Ishikawa (cell line): ENCODE data around the gene KRT13.

Source experiments
- CEBPB ChIP-seq: IDR thresholded peaks from 2 replicates; pipeline ENCODE4 v1.6.1; 2012
- CREB1 ChIP-seq: IDR thresholded peaks from 2 replicates; pipeline ENCODE4 v1.6.1; 2012; ENCODE audit warnings: low read depth
- EGR1 ChIP-seq: IDR thresholded peaks from 2 replicates; pipeline ENCODE4 v1.6.1; 2012
- EP300 ChIP-seq: IDR thresholded peaks from 2 replicates; pipeline ENCODE4 v1.6.1; 2012; ENCODE audit warnings: borderline replicate concordance
- FOXM1 ChIP-seq: IDR thresholded peaks from 2 replicates; pipeline ENCODE4 v1.6.1; 2012; ENCODE audit warnings: low read depth, borderline replicate concordance
- NFIC ChIP-seq: IDR thresholded peaks from 2 replicates; pipeline ENCODE4 v1.6.1; 2012
- RAD21 ChIP-seq: IDR thresholded peaks from 2 replicates; pipeline ENCODE4 v1.6.1; 2012; ENCODE audit warnings: low read depth
- TAF1 ChIP-seq: IDR thresholded peaks from 2 replicates; pipeline ENCODE4 v1.6.1; 2012; ENCODE audit warnings: low read depth, mild to moderate bottlenecking
- TCF12 ChIP-seq: IDR thresholded peaks from 2 replicates; pipeline ENCODE4 v1.6.1; 2012; ENCODE audit warnings: low read depth
- TEAD4 ChIP-seq: IDR thresholded peaks from 2 replicates; pipeline ENCODE4 v1.6.1; 2012
- YY1 ChIP-seq: IDR thresholded peaks from 2 replicates; pipeline ENCODE4 v1.6.1; 2012; ENCODE audit warnings: low read depth
- ZBTB7A ChIP-seq: IDR thresholded peaks from 2 replicates; pipeline ENCODE4 v1.6.1; 2012; ENCODE audit warnings: low read depth
- TF ChIP-seq, protein P1 (sequence below): IDR thresholded peaks from 2 replicates; pipeline ENCODE4 v1.6.1; 2012
- TF ChIP-seq, protein P2 (sequence below): IDR thresholded peaks from 2 replicates; pipeline ENCODE4 v1.6.1; 2012; ENCODE audit warnings: low read depth, mild to moderate bottlenecking
- TF ChIP-seq, protein P3 (sequence below): IDR thresholded peaks from 2 replicates; pipeline ENCODE4 v1.6.1; 2012

KRT13 gene

DNA sequence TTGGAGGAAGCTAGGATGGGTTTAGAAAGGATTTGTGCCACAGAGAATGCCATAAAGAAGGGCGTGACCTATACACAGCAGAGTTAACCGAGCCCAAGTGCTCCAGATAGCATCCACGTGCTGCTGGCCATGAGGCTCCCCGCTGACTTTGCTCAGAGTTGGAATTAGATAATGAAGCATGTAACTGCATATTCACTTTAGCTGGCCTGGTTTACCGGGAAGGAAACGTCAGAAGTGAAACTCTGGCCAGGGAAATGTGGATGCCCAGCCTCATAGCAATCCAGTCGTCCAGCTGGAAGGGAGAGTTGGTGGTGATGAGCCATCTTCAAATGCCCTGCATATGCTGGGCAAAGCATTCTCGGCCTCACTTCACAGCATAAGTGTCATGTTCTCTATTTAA lies 30.5 kb downstream of the KRT13 start:
- TF ChIP-seq FOXM1 (no peak), EGR1 (no peak), NFIC (no peak), YY1 (no peak), CREB1 (no peak), EP300 (no peak), TEAD4 (no peak), ZBTB7A (no peak), TAF1 (no peak), TCF12 (no peak), CEBPB (no peak), RAD21 (no peak)
- TF ChIP-seq, protein P1, sequence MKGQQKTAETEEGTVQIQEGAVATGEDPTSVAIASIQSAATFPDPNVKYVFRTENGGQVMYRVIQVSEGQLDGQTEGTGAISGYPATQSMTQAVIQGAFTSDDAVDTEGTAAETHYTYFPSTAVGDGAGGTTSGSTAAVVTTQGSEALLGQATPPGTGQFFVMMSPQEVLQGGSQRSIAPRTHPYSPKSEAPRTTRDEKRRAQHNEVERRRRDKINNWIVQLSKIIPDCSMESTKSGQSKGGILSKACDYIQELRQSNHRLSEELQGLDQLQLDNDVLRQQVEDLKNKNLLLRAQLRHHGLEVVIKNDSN: no peak
- TF ChIP-seq, protein P2, sequence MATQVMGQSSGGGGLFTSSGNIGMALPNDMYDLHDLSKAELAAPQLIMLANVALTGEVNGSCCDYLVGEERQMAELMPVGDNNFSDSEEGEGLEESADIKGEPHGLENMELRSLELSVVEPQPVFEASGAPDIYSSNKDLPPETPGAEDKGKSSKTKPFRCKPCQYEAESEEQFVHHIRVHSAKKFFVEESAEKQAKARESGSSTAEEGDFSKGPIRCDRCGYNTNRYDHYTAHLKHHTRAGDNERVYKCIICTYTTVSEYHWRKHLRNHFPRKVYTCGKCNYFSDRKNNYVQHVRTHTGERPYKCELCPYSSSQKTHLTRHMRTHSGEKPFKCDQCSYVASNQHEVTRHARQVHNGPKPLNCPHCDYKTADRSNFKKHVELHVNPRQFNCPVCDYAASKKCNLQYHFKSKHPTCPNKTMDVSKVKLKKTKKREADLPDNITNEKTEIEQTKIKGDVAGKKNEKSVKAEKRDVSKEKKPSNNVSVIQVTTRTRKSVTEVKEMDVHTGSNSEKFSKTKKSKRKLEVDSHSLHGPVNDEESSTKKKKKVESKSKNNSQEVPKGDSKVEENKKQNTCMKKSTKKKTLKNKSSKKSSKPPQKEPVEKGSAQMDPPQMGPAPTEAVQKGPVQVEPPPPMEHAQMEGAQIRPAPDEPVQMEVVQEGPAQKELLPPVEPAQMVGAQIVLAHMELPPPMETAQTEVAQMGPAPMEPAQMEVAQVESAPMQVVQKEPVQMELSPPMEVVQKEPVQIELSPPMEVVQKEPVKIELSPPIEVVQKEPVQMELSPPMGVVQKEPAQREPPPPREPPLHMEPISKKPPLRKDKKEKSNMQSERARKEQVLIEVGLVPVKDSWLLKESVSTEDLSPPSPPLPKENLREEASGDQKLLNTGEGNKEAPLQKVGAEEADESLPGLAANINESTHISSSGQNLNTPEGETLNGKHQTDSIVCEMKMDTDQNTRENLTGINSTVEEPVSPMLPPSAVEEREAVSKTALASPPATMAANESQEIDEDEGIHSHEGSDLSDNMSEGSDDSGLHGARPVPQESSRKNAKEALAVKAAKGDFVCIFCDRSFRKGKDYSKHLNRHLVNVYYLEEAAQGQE: no peak
- TF ChIP-seq, protein P3, sequence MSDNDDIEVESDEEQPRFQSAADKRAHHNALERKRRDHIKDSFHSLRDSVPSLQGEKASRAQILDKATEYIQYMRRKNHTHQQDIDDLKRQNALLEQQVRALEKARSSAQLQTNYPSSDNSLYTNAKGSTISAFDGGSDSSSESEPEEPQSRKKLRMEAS: no peak

DNA sequence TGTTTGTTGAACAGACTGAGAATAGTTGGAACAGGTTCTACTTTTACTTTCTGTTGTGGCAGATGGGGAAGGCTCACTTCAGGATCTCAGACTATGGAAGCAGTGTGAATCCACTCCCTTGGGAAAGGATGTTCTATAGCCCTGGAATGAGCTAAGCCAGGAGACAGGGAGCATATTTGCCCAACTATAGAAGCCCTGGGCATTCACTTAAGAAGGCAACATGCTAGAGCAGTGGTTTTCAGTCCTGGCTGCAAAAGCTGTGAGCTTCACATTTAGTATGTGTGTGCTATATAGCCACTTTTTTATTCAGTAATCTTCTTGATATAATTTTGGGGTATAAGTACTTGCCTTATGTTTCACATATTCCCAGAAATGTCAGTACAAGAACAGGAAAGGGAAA lies 37.1 kb downstream of the KRT13 start:
- TF ChIP-seq ZBTB7A: no peak
- no peak for TF ChIP-seq CREB1
- TF ChIP-seq NFIC: no peak
- no peak for TF ChIP-seq TCF12
- TF ChIP-seq EGR1: no peak
- no peak for TF ChIP-seq CEBPB
- no peak for TF ChIP-seq TAF1
- no peak for TF ChIP-seq EP300
- TF ChIP-seq, protein P3: no peak
- no peak for TF ChIP-seq RAD21
- TF ChIP-seq, protein P1: no peak
- TF ChIP-seq FOXM1: no peak

DNA sequence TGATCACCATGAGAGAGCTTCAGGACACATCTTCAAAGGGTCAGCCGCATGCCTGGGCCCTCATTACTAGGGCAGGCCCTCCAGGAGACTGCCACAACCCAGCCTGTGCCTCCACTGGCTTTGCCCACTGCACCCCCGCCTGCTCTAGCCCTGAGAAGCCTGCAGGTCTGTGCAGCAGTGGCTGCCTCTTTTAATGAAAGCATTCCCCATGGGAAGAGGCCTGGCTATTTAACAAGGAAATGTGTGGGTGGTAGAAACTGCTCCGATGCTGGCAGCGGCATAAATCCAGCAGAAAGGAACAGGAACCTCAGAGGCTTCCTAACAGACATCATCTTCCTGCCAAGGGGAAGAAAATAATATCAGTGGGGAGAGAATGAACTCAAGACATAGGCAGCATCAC lies 37.9 kb downstream of the KRT13 start:
- no peak for TF ChIP-seq TAF1
- no peak for TF ChIP-seq EP300
- TF ChIP-seq TEAD4: no peak
- no peak for TF ChIP-seq EGR1
- TF ChIP-seq, protein P3: no peak
- no peak for TF ChIP-seq CREB1
- TF ChIP-seq CEBPB: no peak

DNA sequence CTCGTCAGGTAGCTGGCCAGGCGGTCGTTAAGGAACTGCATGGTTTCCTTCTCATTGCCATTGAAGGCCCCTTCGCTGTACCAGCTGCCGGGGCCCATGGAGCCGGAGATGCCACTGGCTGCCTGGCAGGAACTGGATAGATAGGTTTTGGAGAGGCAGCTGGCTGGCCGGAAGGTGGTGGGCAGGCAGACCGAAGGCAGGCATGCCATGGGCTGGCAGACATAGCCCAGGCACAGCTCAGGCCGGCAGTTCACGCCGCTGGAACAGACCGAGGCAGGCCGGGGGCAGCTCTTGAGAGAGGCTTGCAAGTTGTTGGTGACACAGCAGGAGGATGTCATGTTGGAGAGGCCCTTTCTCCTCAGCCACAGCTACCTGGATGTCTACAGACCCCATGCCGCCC lies 38.4 kb downstream of the KRT13 start, which contains the start of gene KRT32:
Gene KRT32 (minus strand): TSS at position 399 of the 400 bp plus-strand sequence. CDS start 61 bp downstream, at position 338.
- no peak for TF ChIP-seq CEBPB
- TF ChIP-seq TEAD4: no peak
- TF ChIP-seq, protein P2: no peak
- TF ChIP-seq, protein P1: no peak
- TF ChIP-seq, protein P3: no peak
- TF ChIP-seq TAF1: no peak
- TF ChIP-seq EGR1: no peak
- no peak for TF ChIP-seq YY1

DNA sequence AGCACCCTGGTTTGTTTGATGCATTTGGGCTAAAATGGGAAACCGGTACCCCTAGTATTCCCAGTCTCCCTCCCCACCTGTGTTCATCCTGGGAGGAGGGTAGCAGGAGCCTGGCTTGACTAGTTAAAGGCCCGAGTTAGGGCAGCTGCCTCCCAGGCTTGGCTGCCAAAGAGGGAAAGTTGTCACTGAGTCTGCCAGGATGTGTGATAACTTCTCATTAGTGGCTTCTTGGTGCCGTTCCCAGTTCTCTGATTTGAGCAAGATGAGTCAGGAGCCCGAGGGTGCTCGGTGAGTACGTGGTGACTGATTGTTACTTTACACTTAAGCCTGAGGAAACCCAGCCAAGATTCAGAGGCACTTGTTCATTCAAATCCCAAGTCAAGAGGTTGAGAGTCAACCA lies 40.7 kb downstream of the KRT13 start:
- peak; percentile 53 for TF ChIP-seq NFIC
- TF ChIP-seq RAD21: no peak

DNA sequence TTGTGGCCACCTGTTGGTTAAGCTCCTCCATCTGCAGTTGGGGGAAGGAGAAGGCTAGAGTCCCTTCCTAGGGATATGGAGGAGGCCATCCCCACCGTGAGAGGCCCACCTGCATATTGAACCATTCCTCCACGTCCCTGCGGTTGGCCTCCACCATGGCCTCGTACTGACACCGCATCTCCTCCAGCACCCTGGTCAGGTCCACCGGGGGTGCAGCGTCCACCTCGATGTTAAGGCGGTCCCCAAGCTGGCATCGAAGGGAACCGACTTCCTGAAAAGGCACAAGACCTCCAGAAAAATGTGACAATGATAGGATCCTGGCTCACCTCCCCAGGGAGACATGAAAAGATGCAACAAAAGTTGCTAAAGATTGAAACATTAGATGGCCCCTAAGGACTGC lies 41.2 kb downstream of the KRT13 start:
- TF ChIP-seq TAF1 (no peak), YY1 (no peak), EP300 (no peak), TCF12 (no peak)
- TF ChIP-seq, protein P2: peak; percentile 37; the same call in 1 of the 2 replicates
